Measurements from ENCODE around the gene CCNDBP1. TPM values are rescaled to one million over a fixed set of nuclear protein-coding genes. Genes with fewer than 3 reads are reported as not detected.
A peak's percentile ranks its signal among the peaks of the same experiment; 100 is the strongest.

Gene CCNDBP1
- total and polyA plus RNA-seq, 4 donors, result 29.8 to 73.4 (median 59.6) TPM

DNA sequence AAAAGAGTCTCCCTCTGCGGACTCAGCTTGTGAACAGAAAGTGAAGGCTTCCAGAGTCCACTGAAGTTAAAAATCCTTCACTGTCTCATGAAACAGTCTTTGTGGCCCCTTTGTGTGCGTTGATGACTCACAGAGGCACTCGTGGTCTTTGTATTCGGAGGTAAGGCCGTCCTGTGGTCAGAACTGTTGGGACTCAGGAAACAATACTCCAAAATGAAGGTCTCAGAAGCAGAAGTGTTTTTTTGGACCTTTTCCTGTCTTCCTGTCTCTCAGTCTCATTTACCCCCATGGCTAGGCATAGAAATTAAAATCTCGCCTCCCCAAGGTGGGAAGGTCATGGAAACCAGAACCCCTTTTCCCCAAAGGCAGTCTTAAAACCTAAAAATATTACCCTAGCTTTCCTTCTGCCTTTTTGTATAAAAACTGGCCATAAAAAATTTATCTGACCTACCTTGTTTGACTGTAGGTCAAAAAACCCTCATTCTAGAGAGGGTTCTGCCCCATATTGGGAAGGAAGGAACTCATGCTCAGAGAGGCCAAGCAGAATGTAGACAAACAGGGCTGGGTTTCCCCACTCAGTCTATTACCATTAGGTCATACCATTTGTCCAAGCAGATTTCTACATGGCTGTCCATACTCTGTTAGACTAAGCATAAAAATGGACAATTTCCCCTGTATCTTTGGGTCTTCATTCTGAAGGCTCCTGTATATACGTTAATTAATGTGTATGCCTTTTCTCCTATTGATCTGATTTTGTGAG lies 54.7 kb downstream of the CCNDBP1 start:
- DNase-seq (no peak), ATAC-seq (ENCODE audit: insufficient read depth, low FRiP score) (no peak)
- TF ChIP-seq CTCF (IDR thresholded peaks at IDR 0.05; ENCODE audit: control extremely low read depth, extremely low read depth), result no peak
- H3K4me1 ChIP-seq (ENCODE audit: control insufficient read depth in 5 of 5, insufficient read depth in 5 of 5, low read length in 5 of 5), result no peaks in the 10 kb centered on the region
- WGBS, 2 donors, result 38 to 53% methylated on average over 7 of the region's 7 CpGs
- H3K27ac ChIP-seq (ENCODE audit: low read depth in 1 of 2, low read length in 1 of 2), result no peak overlapping the region
- no peaks in the 10 kb centered on the region for H3K27me3 ChIP-seq (ENCODE audit: control insufficient read depth in 3 of 3, insufficient read depth in 3 of 3, low read length in 2 of 3)
- H3K9me3 ChIP-seq (ENCODE audit: control insufficient read depth in 4 of 4, insufficient read depth in 3 of 4, low read length in 3 of 4), result peaks cover 0 to 2% (median 0%) of the 10 kb centered on the region in 4 donors
- H3K36me3 ChIP-seq (ENCODE audit: control insufficient read depth in 4 of 4, insufficient read depth in 4 of 4, low read length in 4 of 4), result no peaks in the 10 kb centered on the region
- H3K9ac ChIP-seq (ENCODE audit: insufficient read depth in 1 of 2, low read length in 2 of 2), result no peak overlapping the region
- no peak overlapping the region for H3K4me3 ChIP-seq

GRCh38 chr15:43241100-43241499 lies 55.9 kb downstream of the CCNDBP1 start:
- Histone ChIP-seq H3K4me3 (no peak overlapping the region), H3K27me3 (ENCODE audit: control insufficient read depth in 3 of 3, insufficient read depth in 3 of 3, low read length in 2 of 3) (no peaks in the 10 kb centered on the region), H3K9ac (ENCODE audit: insufficient read depth in 1 of 2, low read length in 2 of 2) (no peak overlapping the region), H3K4me1 (ENCODE audit: control insufficient read depth in 5 of 5, insufficient read depth in 5 of 5, low read length in 5 of 5) (no peaks in the 10 kb centered on the region), H3K9me3 (ENCODE audit: control insufficient read depth in 4 of 4, insufficient read depth in 3 of 4, low read length in 3 of 4) (no peaks in the 10 kb centered on the region), H3K27ac (ENCODE audit: low read depth in 1 of 2, low read length in 1 of 2) (no peak overlapping the region), H3K36me3 (ENCODE audit: control insufficient read depth in 4 of 4, insufficient read depth in 4 of 4, low read length in 4 of 4) (no peaks in the 10 kb centered on the region)
- WGBS, 2 donors, result 69 to 74% methylated on average over 1 of the region's 1 CpG
- ATAC-seq (ENCODE audit: insufficient read depth, low FRiP score) (peak; percentile 62), DNase-seq (peak in 1 of 3 donors; percentile 9)
- no peak for TF ChIP-seq CTCF (IDR thresholded peaks at IDR 0.05; ENCODE audit: control extremely low read depth, extremely low read depth)

- Histone ChIP-seq H3K36me3 (ENCODE audit: control insufficient read depth in 4 of 4, insufficient read depth in 4 of 4, low read length in 4 of 4) (no peaks in the 10 kb centered on the region), H3K27me3 (ENCODE audit: control insufficient read depth in 3 of 3, insufficient read depth in 3 of 3, low read length in 2 of 3) (no peaks in the 10 kb centered on the region), H3K9me3 (ENCODE audit: control insufficient read depth in 4 of 4, insufficient read depth in 3 of 4, low read length in 3 of 4) (no peaks in the 10 kb centered on the region), H3K4me1 (ENCODE audit: control insufficient read depth in 5 of 5, insufficient read depth in 5 of 5, low read length in 5 of 5) (no peaks in the 10 kb centered on the region), H3K27ac (ENCODE audit: low read depth in 1 of 2, low read length in 1 of 2) (no peak overlapping the region), H3K9ac (ENCODE audit: insufficient read depth in 1 of 2, low read length in 2 of 2) (no peak overlapping the region), H3K4me3 (no peak overlapping the region)
- 76 to 84% methylated on average over 5 of the region's 5 CpGs for WGBS, 2 donors
- no peak for ATAC-seq (ENCODE audit: insufficient read depth, low FRiP score)
- TF ChIP-seq CTCF (IDR thresholded peaks at IDR 0.05; ENCODE audit: control extremely low read depth, extremely low read depth), result no peak
- no peak for DNase-seq
These were observed 57.4 kb downstream of the CCNDBP1 start for GRCh38 chr15:43242616-43243015.
